Fibroblast of the aortic adventitia (primary cell): Measurements from ENCODE around the gene CCDC24. TPM values are rescaled to one million over a fixed set of nuclear protein-coding genes. Genes with fewer than 3 reads are reported as not detected.

Experiments
- DNase-seq: peaks from one replicate; pipeline ENCODE4 v3.0.0-alpha.2; 2010; ENCODE audit warnings: low read depth
- H3K4me3 ChIP-seq: 2 replicates; pipeline ENCODE4 v1.5.1; 2011; ENCODE audit warnings: low read depth, mild to moderate bottlenecking, control low read depth, low read length, moderate library complexity
- total RNA-seq: library from RNA; depleted of rRNA; stranded (reverse); fragments of >200 nt; gene quantifications from 2 replicates; pipeline ENCODE4 v1.2.3, GENCODE V29; 2012; ENCODE audit warnings: low replicate concordance
- TF ChIP-seq, protein P1 (sequence below): IDR thresholded peaks from 2 replicates; pipeline ENCODE4 v1.5.1; 2011; ENCODE audit warnings: mild to moderate bottlenecking, low read length, control low read depth, inconsistent platforms; ENCODE audit not compliant: insufficient read depth

Gene CCDC24
- total RNA-seq, 1 donor: 2.6 TPM

DNA sequence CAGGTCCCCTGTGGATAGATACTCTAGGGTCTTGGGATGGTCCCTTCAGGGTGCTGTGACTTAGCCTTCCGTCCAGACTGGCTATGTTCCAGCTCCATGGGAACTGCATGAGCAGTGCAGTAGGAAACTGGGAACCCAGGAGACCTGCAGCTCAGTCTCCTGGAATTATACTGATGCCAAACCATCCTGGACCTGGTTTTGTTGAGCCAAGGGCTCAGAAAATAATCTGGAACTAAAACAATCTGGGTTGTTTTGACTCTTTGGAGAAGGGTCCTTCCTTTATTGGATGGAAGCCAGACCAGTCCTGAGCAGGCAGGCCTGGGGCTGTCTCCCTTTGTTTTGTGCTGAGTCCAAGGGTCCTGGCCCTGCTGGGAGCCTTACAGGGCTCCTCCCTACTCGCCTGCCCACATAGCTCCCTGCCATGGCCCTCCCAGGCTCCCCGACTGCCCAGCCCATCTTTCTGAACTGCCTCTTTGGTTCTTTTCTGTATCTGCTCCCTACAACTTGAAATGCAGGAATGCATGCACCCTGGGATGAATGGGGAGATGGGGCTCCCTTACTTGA is 43.4 kb upstream of the CCDC24 start:
- peak overlapping the region; percentile 96 for H3K4me3 ChIP-seq
- TF ChIP-seq, protein P1, sequence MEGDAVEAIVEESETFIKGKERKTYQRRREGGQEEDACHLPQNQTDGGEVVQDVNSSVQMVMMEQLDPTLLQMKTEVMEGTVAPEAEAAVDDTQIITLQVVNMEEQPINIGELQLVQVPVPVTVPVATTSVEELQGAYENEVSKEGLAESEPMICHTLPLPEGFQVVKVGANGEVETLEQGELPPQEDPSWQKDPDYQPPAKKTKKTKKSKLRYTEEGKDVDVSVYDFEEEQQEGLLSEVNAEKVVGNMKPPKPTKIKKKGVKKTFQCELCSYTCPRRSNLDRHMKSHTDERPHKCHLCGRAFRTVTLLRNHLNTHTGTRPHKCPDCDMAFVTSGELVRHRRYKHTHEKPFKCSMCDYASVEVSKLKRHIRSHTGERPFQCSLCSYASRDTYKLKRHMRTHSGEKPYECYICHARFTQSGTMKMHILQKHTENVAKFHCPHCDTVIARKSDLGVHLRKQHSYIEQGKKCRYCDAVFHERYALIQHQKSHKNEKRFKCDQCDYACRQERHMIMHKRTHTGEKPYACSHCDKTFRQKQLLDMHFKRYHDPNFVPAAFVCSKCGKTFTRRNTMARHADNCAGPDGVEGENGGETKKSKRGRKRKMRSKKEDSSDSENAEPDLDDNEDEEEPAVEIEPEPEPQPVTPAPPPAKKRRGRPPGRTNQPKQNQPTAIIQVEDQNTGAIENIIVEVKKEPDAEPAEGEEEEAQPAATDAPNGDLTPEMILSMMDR: no peak
- DNase-seq: peak; percentile 17

DNA sequence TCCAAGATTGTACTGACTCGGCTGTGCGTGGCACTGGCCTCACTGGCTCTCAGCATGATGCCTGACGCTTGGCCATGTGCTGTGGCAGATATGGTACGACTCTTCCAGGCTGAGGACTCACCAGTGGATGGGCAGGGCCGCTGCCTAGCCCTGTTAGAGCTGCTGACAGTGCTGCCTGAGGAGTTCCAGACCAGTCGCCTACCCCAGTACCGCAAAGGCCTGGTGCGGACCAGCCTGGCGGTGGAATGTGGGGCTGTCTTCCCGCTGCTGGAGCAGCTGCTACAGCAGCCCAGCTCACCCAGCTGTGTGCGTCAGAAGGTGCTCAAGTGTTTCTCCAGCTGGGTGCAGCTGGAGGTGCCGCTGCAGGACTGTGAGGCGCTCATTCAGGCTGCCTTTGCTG is 41.7 kb upstream of the CCDC24 start:
- H3K4me3 ChIP-seq: no peak overlapping the region
- DNase-seq: no peak

GRCh38 chr1:43951021-43951985 is 40.1 kb upstream of the CCDC24 start:
- H3K4me3 ChIP-seq: no peak overlapping the region
- TF ChIP-seq, protein P1: no peak
- peak; percentile 18 for DNase-seq

More for the DNA sequence above, 41.7 kb upstream of the CCDC24 start:
- TF ChIP-seq, protein P1: no peak

GRCh38 chr1:43952731-43953346 is 38.6 kb upstream of the CCDC24 start:
- DNase-seq: no peak
- TF ChIP-seq, protein P1: no peak
- no peak overlapping the region for H3K4me3 ChIP-seq

DNA sequence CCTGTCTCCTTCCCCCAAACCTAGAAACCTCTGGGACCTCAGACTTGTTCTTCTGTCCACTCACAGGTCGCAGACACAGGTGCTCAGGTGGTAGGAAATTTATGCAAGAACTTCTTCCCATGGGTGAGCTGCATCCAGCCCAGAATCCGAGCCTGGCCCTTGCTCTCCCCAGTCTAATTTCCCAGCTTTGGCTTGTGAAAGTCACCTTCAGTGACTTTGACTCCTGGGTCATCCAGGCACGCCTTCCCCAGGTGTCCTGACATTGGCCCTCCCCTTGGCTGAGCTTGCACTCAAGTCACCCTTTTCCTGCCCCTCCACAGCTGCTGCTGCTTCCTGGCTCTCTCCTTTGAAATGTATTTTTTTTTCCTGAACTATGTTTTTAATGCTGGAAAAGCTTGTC is 38.0 kb upstream of the CCDC24 start:
- no peak overlapping the region for H3K4me3 ChIP-seq
- TF ChIP-seq, protein P1: no peak
- DNase-seq: no peak

- no peak overlapping the region for H3K4me3 ChIP-seq
- TF ChIP-seq, protein P1: no peak
- DNase-seq: no peak
These were observed 37.4 kb upstream of the CCDC24 start for GRCh38 chr1:43954036-43954435.
